Left lung (tissue), 10 donors: ENCODE results near the gene MPRIP. TPM values are rescaled to one million over a fixed set of nuclear protein-coding genes. Genes with fewer than 3 reads are reported as not detected.

Experiments used
- ATAC-seq: fragments of 200-7000 bp; cut with Tn5 transposase; one replicate; pipeline ENCODE4 v1.9.1; 2020; ENCODE audit warnings: moderate library complexity
- DNase-seq, 4 donors: peaks; one replicate each; pipeline ENCODE4 v3.0.0-alpha.2; 2013 to 2020
- H3K27ac ChIP-seq, 2 donors: fragments of 200-600 bp; sonication (generic) in 1 of 2; one replicate each; pipeline versions ENCODE4 v1.5.0 to v1.8.0; 2020 to 2021
- H3K27me3 ChIP-seq, 2 donors: fragments of 200-600 bp; sonication (generic) in 1 of 2; one replicate each; pipeline versions ENCODE4 v1.5.0 to v1.8.0; 2020 to 2021
- H3K36me3 ChIP-seq, 2 donors: fragments of 200-600 bp; sonication (generic) in 1 of 2; one replicate each; pipeline versions ENCODE4 v1.5.0 to v1.8.0; 2020 to 2021
- H3K4me1 ChIP-seq, 2 donors: fragments of 200-600 bp; one replicate each; pipeline ENCODE4 v1.8.0; 2021
- H3K4me3 ChIP-seq, 2 donors: fragments of 200-600 bp; sonication (generic) in 1 of 2; one replicate each; pipeline versions ENCODE4 v1.5.0 to v1.8.0; 2020 to 2021; ENCODE audit warnings: mild to moderate bottlenecking in 1 of 2
- H3K9me3 ChIP-seq, 2 donors: fragments of 200-600 bp; sonication (generic) in 1 of 2; one replicate each; pipeline versions ENCODE4 v1.5.0 to v1.8.0; 2020 to 2021
- CTCF ChIP-seq, 2 donors: fragments of 200-600 bp; sonication (generic) in 1 of 2; IDR thresholded peaks; one replicate each; pipeline versions ENCODE4 v1.5.0 to v1.8.0; 2021; ENCODE audit warnings: antibody characterized with exemption in 2 of 2
- intact Hi-C, 2 donors: fragments of 100-400 bp; cut with DNase I; formaldehyde crosslinking; loops; one replicate each; pipeline versions ENCODE4 v1.11.2 to v1.14.2; 2022
- polyA plus RNA-seq, 6 donors: library from polyadenylated mRNA; unstranded; fragments of 120-200 nt; gene quantifications; one replicate each; pipeline ENCODE4 v1.2.1, GENCODE V29; 2013; ENCODE audit not compliant: insufficient read length in 6 of 6
- total RNA-seq, 2 donors: library from RNA; stranded (reverse); fragmentation: NEBNext Ultra II Directional; extraction: Animal tissue kit (Norgen Biotek cat#: 25700); gene quantifications; one replicate each; pipeline ENCODE4 v1.2.1, GENCODE V29; 2021
- donor health status: DM: no; HTN: yes; CAD: no.
- donor health status: DM: no; HTN: no; CAD: no.

The MPRIP gene
- total and polyA plus RNA-seq, 8 donors = 221 to 338 (median 257) TPM

GRCh38 chr17:17170346-17170985, 128.2 kb downstream of the MPRIP start:
- Histone ChIP-seq H3K4me3 (no peak overlapping the region), H3K27me3 (no peaks in the 10 kb centered on the region), H3K4me1 (peaks cover 7 to 30% of the 10 kb centered on the region in 2 donors), H3K27ac (peak overlapping the region; percentile 19 to 48), H3K36me3 (peaks cover 0 to 89% of the 10 kb centered on the region in 2 donors), H3K9me3 (no peaks in the 10 kb centered on the region)
- peak; percentile 74 for ATAC-seq
- no peak for TF ChIP-seq CTCF (IDR thresholded peaks at IDR 0.05)
- peak in 2 of 4 donors; percentile 31 to 60 for DNase-seq
- intact Hi-C loops = no loop called here

- Histone ChIP-seq H3K9me3 (no peaks in the 10 kb centered on the region), H3K27ac (peak overlapping the region; percentile 19 to 48), H3K4me3 (no peak overlapping the region), H3K36me3 (peaks cover 0 to 89% of the 10 kb centered on the region in 2 donors), H3K27me3 (no peaks in the 10 kb centered on the region), H3K4me1 (peaks cover 7 to 37% of the 10 kb centered on the region in 2 donors)
- intact Hi-C loops = no loop called here
- DNase-seq (peak in 1 of 4 donors; percentile 47), ATAC-seq (no peak)
- TF ChIP-seq CTCF (IDR thresholded peaks at IDR 0.05) = no peak
Measured at GRCh38 chr17:17171186-17171585, 128.9 kb downstream of the MPRIP start.

GRCh38 chr17:17172001-17172939, 130.0 kb downstream of the MPRIP start:
- Histone ChIP-seq H3K4me3 (no peak overlapping the region), H3K36me3 (peaks cover 0 to 89% of the 10 kb centered on the region in 2 donors), H3K4me1 (peaks cover 7 to 37% of the 10 kb centered on the region in 2 donors), H3K9me3 (no peaks in the 10 kb centered on the region), H3K27me3 (no peaks in the 10 kb centered on the region), H3K27ac (peak overlapping the region in 1 of 2 donors; percentile 48)
- intact Hi-C loops = no loop called here
- ATAC-seq (peak; percentile 9), DNase-seq (peak in 1 of 4 donors; percentile 62)
- TF ChIP-seq CTCF (IDR thresholded peaks at IDR 0.05) = no peak

- Histone ChIP-seq H3K4me3 (no peak overlapping the region), H3K36me3 (peaks cover 0 to 89% of the 10 kb centered on the region in 2 donors), H3K9me3 (no peaks in the 10 kb centered on the region), H3K27ac (peak overlapping the region in 1 of 2 donors; percentile 46), H3K27me3 (no peaks in the 10 kb centered on the region), H3K4me1 (peaks cover 7 to 37% of the 10 kb centered on the region in 2 donors)
- TF ChIP-seq CTCF (IDR thresholded peaks at IDR 0.05) = no peak
- intact Hi-C loops = no loop called here
- ATAC-seq (no peak), DNase-seq (no peak)
Measured at GRCh38 chr17:17172990-17173389, 130.7 kb downstream of the MPRIP start.

- TF ChIP-seq CTCF (IDR thresholded peaks at IDR 0.05) = no peak
- Histone ChIP-seq H3K9me3 (no peaks in the 10 kb centered on the region), H3K36me3 (peaks cover 0 to 89% of the 10 kb centered on the region in 2 donors), H3K4me3 (no peak overlapping the region), H3K27ac (no peak overlapping the region), H3K4me1 (peaks cover 7 to 37% of the 10 kb centered on the region in 2 donors), H3K27me3 (no peaks in the 10 kb centered on the region)
- DNase-seq (peak in 1 of 4 donors; percentile 57), ATAC-seq (no peak)
- intact Hi-C loops = no loop called here
Measured at GRCh38 chr17:17173921-17174320, 131.7 kb downstream of the MPRIP start.
